ENCODE measurements around the gene ASMTL.

GRCh38 chrX:1390621-1391369 lies 61.9 kb downstream of the ASMTL start:
- TF ChIP-seq CTCF (IDR thresholded peaks at IDR 0.05), result no peak
- TF ChIP-seq EZH2 (IDR thresholded peaks at IDR 0.05), result no peak
- TF ChIP-seq EZH2phosphoT487 (IDR thresholded peaks at IDR 0.05), result no peak
